CD4-positive, alpha-beta T cell (primary cell): ENCODE results near the gene WWC2. TPM values are rescaled to one million over a fixed set of nuclear protein-coding genes. Genes with fewer than 3 reads are reported as not detected.
"Not testable (repeated sequence)": the region's sequence is repeated elsewhere in the genome, so short reads cannot be mapped to it uniquely, and the experiment has no call there.

Source experiments
- ATAC-seq: fragments of 200-7000 bp; cut with Tn5 transposase; one replicate; pipeline ENCODE4 v1.10.0; 2022; ENCODE audit warnings: mild to moderate bottlenecking; ENCODE audit not compliant: poor library complexity
- CTCF ChIA-PET: fragments of 350-600 bp; sonication (Branson Sonifier 250); formaldehyde crosslinking; loops from one replicate; lab custom pipeline; 2021; ENCODE audit warnings: antibody characterized with exemption, inconsistent platforms; lab: Charles Lee
- POLR2A ChIA-PET: fragments of 350-600 bp; sonication (Branson Sonifier 250); formaldehyde crosslinking; loops from one replicate; lab custom pipeline; 2021; ENCODE audit warnings: antibody characterized with exemption, inconsistent platforms; lab: Charles Lee
- DNase-seq, 14 experiments: peaks; one replicate each; pipeline ENCODE4 v3.0.0-alpha.2; 2013 to 2020; ENCODE audit warnings: mixed read lengths in 2 of 14
- H3K27ac ChIP-seq, 2 donors: one replicate each; pipeline versions ENCODE4 v1.5.1 to v1.7.0; 2013; ENCODE audit warnings: low read length in 2 of 2, low read depth in 1 of 2, mild to moderate bottlenecking in 1 of 2
- H3K27me3 ChIP-seq, 2 experiments: 1 replicate in 1 of 2; 2 replicates in 1 of 2; pipeline versions ENCODE4 v1.6.1 to v1.7.0; 2013; ENCODE audit warnings: low read length in 2 of 2, control low read depth in 1 of 2, mild to moderate bottlenecking in 1 of 2, moderate library complexity in 1 of 2; ENCODE audit not compliant: insufficient read depth in 2 of 2, control insufficient read depth in 1 of 2
- H3K36me3 ChIP-seq: one replicate; pipeline ENCODE4 v1.6.1; 2013; ENCODE audit warnings: low read length, control low read depth; ENCODE audit not compliant: insufficient read depth
- H3K4me1 ChIP-seq: one replicate; pipeline ENCODE4 v1.6.1; 2013; ENCODE audit warnings: low read length, control low read depth; ENCODE audit not compliant: insufficient read depth
- H3K4me3 ChIP-seq: one replicate; pipeline ENCODE4 v1.5.1; 2013; ENCODE audit warnings: mild to moderate bottlenecking, low read length, moderate library complexity
- H3K9me3 ChIP-seq, 2 experiments: 1 replicate in 1 of 2; 2 replicates in 1 of 2; pipeline versions ENCODE4 v1.6.1 to v1.7.0; 2013; ENCODE audit warnings: low read length in 2 of 2, mild to moderate bottlenecking in 2 of 2, control low read depth in 1 of 2, moderate library complexity in 1 of 2; ENCODE audit not compliant: control insufficient read depth in 1 of 2, insufficient read depth in 1 of 2
- H3K27ac Mint-ChIP-seq: one replicate; pipeline ENCODE4 v1.8.0; 2020; ENCODE audit warnings: mixed read lengths
- H3K27me3 Mint-ChIP-seq: one replicate; pipeline ENCODE4 v1.8.0; 2021; ENCODE audit warnings: mixed read lengths
- H3K36me3 Mint-ChIP-seq: one replicate; pipeline ENCODE4 v1.8.0; 2021; ENCODE audit warnings: low read depth, mixed read lengths
- H3K4me1 Mint-ChIP-seq: one replicate; pipeline ENCODE4 v1.8.0; 2021; ENCODE audit warnings: low read depth, mixed read lengths
- H3K4me3 Mint-ChIP-seq: one replicate; pipeline ENCODE4 v1.8.0; 2020; ENCODE audit warnings: mild to moderate bottlenecking, mixed read lengths
- H3K9me3 Mint-ChIP-seq: one replicate; pipeline ENCODE4 v1.8.0; 2020; ENCODE audit warnings: mixed read lengths
- CTCF ChIP-seq: fragments of 200-600 bp; IDR thresholded peaks from one replicate; pipeline ENCODE4 v1.8.0; 2022; ENCODE audit warnings: antibody characterized with exemption, mild to moderate bottlenecking
- intact Hi-C, 2 experiments: fragments of 100-400 bp; cut with DNase I in 1 of 2; cut with micrococcal nuclease in 1 of 2; formaldehyde crosslinking; loops; one replicate each; pipeline versions ENCODE4 v1.15.1 to v1.9.0; 2023 to 2025; cut with DNase I, micrococcal nuclease
- total RNA-seq, 174 experiments: library from RNA in 2 of 174; stranded (reverse) in 2 of 174; gene quantifications; one replicate each; pipeline ENCODE4 v1.2.3 and lab custom pipeline; 2021 to 2026

Gene WWC2
- total RNA-seq, 2 experiments from 2014 or later: 4.1 to 4.9 TPM

- no peak overlapping the region for H3K4me3 Mint-ChIP-seq
- TF ChIP-seq CTCF: no peak
- H3K4me1 ChIP-seq: no peaks in the 10 kb centered on the region
- H3K36me3 ChIP-seq: no peaks in the 10 kb centered on the region
- H3K27me3 Mint-ChIP-seq: peaks cover 17% of the 10 kb centered on the region
- no peak overlapping the region for H3K27ac ChIP-seq
- POLR2A ChIA-PET: no interaction called here
- intact Hi-C loops: no loop called here
- H3K4me3 ChIP-seq: no peak overlapping the region
- CTCF ChIA-PET: no interaction called here
- no peak for ATAC-seq
- DNase-seq: no peak
- H3K9me3 Mint-ChIP-seq: no peaks in the 10 kb centered on the region
- no peak overlapping the region for H3K27ac Mint-ChIP-seq
- H3K36me3 Mint-ChIP-seq: no peaks in the 10 kb centered on the region
- H3K27me3 ChIP-seq: no peaks in the 10 kb centered on the region
- peaks cover 11% of the 10 kb centered on the region for H3K4me1 Mint-ChIP-seq
- no peaks in the 10 kb centered on the region for H3K9me3 ChIP-seq
These were observed 225.6 kb downstream of the WWC2 start for GRCh38 chr4:183324619-183325018.

- intact Hi-C loops, H3K27ac Mint-ChIP-seq, H3K36me3 ChIP-seq, ATAC-seq, H3K36me3 Mint-ChIP-seq, DNase-seq, H3K27ac ChIP-seq, H3K9me3 Mint-ChIP-seq, H3K4me1 Mint-ChIP-seq, CTCF ChIA-PET, POLR2A ChIA-PET, H3K4me1 ChIP-seq, H3K27me3 ChIP-seq, H3K4me3 Mint-ChIP-seq, H3K4me3 ChIP-seq, H3K9me3 ChIP-seq: not testable (repeated sequence)
- H3K27me3 Mint-ChIP-seq: peaks cover 17% of the 10 kb centered on the region
These were observed 227.3 kb downstream of the WWC2 start for GRCh38 chr4:183326387-183326786.

GRCh38 chr4:183326853-183327252, 227.8 kb downstream of the WWC2 start:
- peaks cover 20% of the 10 kb centered on the region for H3K27me3 Mint-ChIP-seq
- no peak overlapping the region for H3K27ac ChIP-seq
- intact Hi-C loops: no loop called here

More at GRCh38 chr4:183326853-183327252, 227.8 kb downstream of the WWC2 start:
- DNase-seq (no peak), ATAC-seq (no peak)
- no peaks in the 10 kb centered on the region for H3K4me1 ChIP-seq
- Mint-ChIP-seq H3K4me1 (no peaks in the 10 kb centered on the region), H3K4me3 (no peak overlapping the region), H3K36me3 (no peaks in the 10 kb centered on the region), H3K27ac (no peak overlapping the region), H3K9me3 (no peaks in the 10 kb centered on the region)
- CTCF ChIA-PET: no interaction called here
- no peaks in the 10 kb centered on the region for H3K9me3 ChIP-seq
- H3K4me3 ChIP-seq: no peak overlapping the region
- TF ChIP-seq CTCF: no peak
- POLR2A ChIA-PET: no interaction called here
- no peaks in the 10 kb centered on the region for H3K27me3 ChIP-seq
- no peaks in the 10 kb centered on the region for H3K36me3 ChIP-seq
